Liver (tissue), 9 donors: ENCODE results near the gene CRYBG1. TPM values are rescaled to one million over a fixed set of nuclear protein-coding genes. Genes with fewer than 3 reads are reported as not detected.

Experiments used
- DNase-seq: peaks from one replicate; pipeline ENCODE4 v3.0.0-alpha.2; 2017; ENCODE audit warnings: low spot score
- H3K27ac ChIP-seq, 2 donors: one replicate each; pipeline ENCODE4 v1.7.0; 2013; ENCODE audit warnings: inconsistent platforms in 2 of 2, low read length in 2 of 2, control low read depth in 1 of 2, low read depth in 1 of 2, mild to moderate bottlenecking in 1 of 2
- H3K27me3 ChIP-seq, 4 donors: one replicate each; pipeline versions ENCODE4 v1.6.1 to v1.7.0; 2013; ENCODE audit warnings: low read length in 3 of 4, inconsistent platforms in 1 of 4, mild to moderate bottlenecking in 1 of 4, moderate library complexity in 1 of 4; ENCODE audit not compliant: control insufficient read depth in 4 of 4, insufficient read depth in 4 of 4
- H3K36me3 ChIP-seq, 4 donors: one replicate each; pipeline versions ENCODE4 v1.6.1 to v1.7.0; 2013; ENCODE audit warnings: low read length in 3 of 4, mild to moderate bottlenecking in 3 of 4, low read depth in 1 of 4, moderate library complexity in 1 of 4; ENCODE audit not compliant: control insufficient read depth in 4 of 4, insufficient read depth in 3 of 4
- H3K4me1 ChIP-seq, 4 donors: one replicate each; pipeline versions ENCODE4 v1.6.1 to v1.7.0; 2013; ENCODE audit warnings: low read length in 3 of 4, mild to moderate bottlenecking in 3 of 4, moderate library complexity in 1 of 4; ENCODE audit not compliant: control insufficient read depth in 4 of 4, insufficient read depth in 4 of 4
- H3K4me3 ChIP-seq, 3 donors: one replicate each; pipeline versions ENCODE4 v1.6.1 to v1.7.0; 2013; ENCODE audit warnings: low read length in 3 of 3, control low read depth in 1 of 3, low read depth in 1 of 3, mild to moderate bottlenecking in 1 of 3
- H3K9ac ChIP-seq, 2 donors: one replicate each; pipeline ENCODE4 v1.7.0; 2013; ENCODE audit warnings: low read length in 2 of 2, mild to moderate bottlenecking in 2 of 2, moderate library complexity in 2 of 2, control low read depth in 1 of 2, low read depth in 1 of 2
- H3K9me3 ChIP-seq, 4 donors: one replicate each; pipeline versions ENCODE4 v1.6.1 to v1.7.0; 2013; ENCODE audit warnings: low read length in 3 of 4; ENCODE audit not compliant: control insufficient read depth in 4 of 4
- FOXA1 ChIP-seq: IDR thresholded peaks from 2 replicates; pipeline ENCODE4 v1.6.1; 2016; ENCODE audit warnings: antibody characterized with exemption
- FOXA2 ChIP-seq: IDR thresholded peaks from 2 replicates; pipeline ENCODE4 v1.6.1; 2016; ENCODE audit warnings: antibody characterized with exemption
- HNF4A ChIP-seq, 2 donors: conservative IDR thresholded peaks; 2 replicates each; pipeline ENCODE4 v1.6.1; 2016; ENCODE audit warnings: antibody characterized with exemption in 2 of 2, mild to moderate bottlenecking in 2 of 2
- HNF4G ChIP-seq: IDR thresholded peaks from 2 replicates; pipeline ENCODE4 v1.6.1; 2016; ENCODE audit warnings: antibody characterized with exemption
- JUND ChIP-seq, 2 donors: IDR thresholded peaks; 2 replicates each; pipeline ENCODE4 v1.6.1; 2016; ENCODE audit warnings: antibody characterized with exemption in 2 of 2
- RAD21 ChIP-seq, 2 donors: IDR thresholded peaks; 2 replicates each; pipeline ENCODE4 v1.6.1; 2016; ENCODE audit warnings: antibody characterized with exemption in 2 of 2, mild to moderate bottlenecking in 2 of 2
- TAF1 ChIP-seq: conservative IDR thresholded peaks from 2 replicates; pipeline ENCODE4 v1.6.1; 2016; ENCODE audit warnings: antibody characterized with exemption, mild to moderate bottlenecking
- YY1 ChIP-seq: IDR thresholded peaks from 2 replicates; pipeline ENCODE4 v1.6.1; 2016; ENCODE audit warnings: antibody characterized with exemption, mild to moderate bottlenecking
- WGBS: extraction: QIAGEN DNeasy Blood & Tissue Kit; methylation state at CpG from one replicate; pipeline ENCODE4 v1.1.7; 2013; 5-methylcytosine and 5-hydroxymethylcytosine counted together
- polyA plus RNA-seq, 2 donors: library from polyadenylated mRNA; stranded (reverse) in 1 of 2; unstranded in 1 of 2; fragments of 200-250 nt in 1 of 2; fragments of >200 nt in 1 of 2; fragmentation: Nextera tagmentation in 1 of 2; extraction: Ambion mirVana in 1 of 2; gene quantifications; one replicate each; pipeline versions ENCODE4 v1.2.1 to v1.2.3, GENCODE V29; 2013 to 2015
- total RNA-seq, 2 donors: library from RNA; depleted of rRNA; stranded (reverse); fragments of >200 nt; gene quantifications; one replicate each; pipeline ENCODE4 v1.2.3, GENCODE V29; 2014
- TF ChIP-seq, protein P1 (sequence below): IDR thresholded peaks from 2 replicates; pipeline ENCODE4 v1.6.1; 2016; ENCODE audit warnings: antibody characterized with exemption
- TF ChIP-seq, protein P2 (sequence below): IDR thresholded peaks from 2 replicates; pipeline ENCODE4 v1.6.1; 2016; ENCODE audit warnings: antibody characterized with exemption
- TF ChIP-seq, protein P3 (sequence below): IDR thresholded peaks from 2 replicates; pipeline ENCODE4 v1.6.1; 2016; ENCODE audit warnings: antibody characterized with exemption, mild to moderate bottlenecking
- TF ChIP-seq, protein P4 (sequence below): fragments of 150-350 bp; IDR thresholded peaks from 2 replicates; pipeline ENCODE4 v1.5.1; 2017; ENCODE audit warnings: improper control_type of control experiment, low read depth, low read length; ENCODE audit not compliant: missing input control
- donor health status: healthy.
- donor health status: healthy.
- donor health status: healthy.
- donor health status: healthy.
- donor health status: healthy.

Gene CRYBG1
- total and polyA plus RNA-seq, 4 donors, result 2.3 to 8.7 (median 4.0) TPM

DNA sequence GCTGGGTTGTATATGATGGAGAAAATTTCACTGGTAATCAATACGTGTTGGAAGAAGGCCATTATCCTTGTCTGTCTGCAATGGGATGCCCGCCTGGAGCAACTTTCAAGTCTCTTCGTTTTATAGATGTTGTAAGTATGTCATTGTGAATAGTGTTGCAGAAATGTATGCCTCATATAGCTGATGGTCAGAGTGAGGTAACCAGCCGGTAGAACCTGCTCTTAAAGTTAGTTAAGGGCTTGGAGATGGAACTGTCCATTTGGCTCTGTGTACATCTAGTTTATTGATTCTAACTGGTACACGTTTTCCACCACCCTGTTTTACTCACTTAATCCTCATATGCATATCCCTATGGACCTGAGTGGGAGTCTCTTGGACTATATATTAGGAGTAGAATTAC is 195.2 kb downstream of the CRYBG1 start:
- TF ChIP-seq HNF4G (no peak), YY1 (no peak), JUND (IDR thresholded peaks at IDR 0.05) (no peak), FOXA2 (no peak), HNF4A (conservative IDR thresholded peaks at IDR 0.05) (no peak), TAF1 (no peak), FOXA1 (no peak), RAD21 (IDR thresholded peaks at IDR 0.05) (no peak)
- TF ChIP-seq, protein P1, sequence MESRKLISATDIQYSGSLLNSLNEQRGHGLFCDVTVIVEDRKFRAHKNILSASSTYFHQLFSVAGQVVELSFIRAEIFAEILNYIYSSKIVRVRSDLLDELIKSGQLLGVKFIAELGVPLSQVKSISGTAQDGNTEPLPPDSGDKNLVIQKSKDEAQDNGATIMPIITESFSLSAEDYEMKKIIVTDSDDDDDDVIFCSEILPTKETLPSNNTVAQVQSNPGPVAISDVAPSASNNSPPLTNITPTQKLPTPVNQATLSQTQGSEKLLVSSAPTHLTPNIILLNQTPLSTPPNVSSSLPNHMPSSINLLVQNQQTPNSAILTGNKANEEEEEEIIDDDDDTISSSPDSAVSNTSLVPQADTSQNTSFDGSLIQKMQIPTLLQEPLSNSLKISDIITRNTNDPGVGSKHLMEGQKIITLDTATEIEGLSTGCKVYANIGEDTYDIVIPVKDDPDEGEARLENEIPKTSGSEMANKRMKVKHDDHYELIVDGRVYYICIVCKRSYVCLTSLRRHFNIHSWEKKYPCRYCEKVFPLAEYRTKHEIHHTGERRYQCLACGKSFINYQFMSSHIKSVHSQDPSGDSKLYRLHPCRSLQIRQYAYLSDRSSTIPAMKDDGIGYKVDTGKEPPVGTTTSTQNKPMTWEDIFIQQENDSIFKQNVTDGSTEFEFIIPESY, result no peak
- TF ChIP-seq, protein P2, sequence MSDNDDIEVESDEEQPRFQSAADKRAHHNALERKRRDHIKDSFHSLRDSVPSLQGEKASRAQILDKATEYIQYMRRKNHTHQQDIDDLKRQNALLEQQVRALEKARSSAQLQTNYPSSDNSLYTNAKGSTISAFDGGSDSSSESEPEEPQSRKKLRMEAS, result no peak
- TF ChIP-seq, protein P3, sequence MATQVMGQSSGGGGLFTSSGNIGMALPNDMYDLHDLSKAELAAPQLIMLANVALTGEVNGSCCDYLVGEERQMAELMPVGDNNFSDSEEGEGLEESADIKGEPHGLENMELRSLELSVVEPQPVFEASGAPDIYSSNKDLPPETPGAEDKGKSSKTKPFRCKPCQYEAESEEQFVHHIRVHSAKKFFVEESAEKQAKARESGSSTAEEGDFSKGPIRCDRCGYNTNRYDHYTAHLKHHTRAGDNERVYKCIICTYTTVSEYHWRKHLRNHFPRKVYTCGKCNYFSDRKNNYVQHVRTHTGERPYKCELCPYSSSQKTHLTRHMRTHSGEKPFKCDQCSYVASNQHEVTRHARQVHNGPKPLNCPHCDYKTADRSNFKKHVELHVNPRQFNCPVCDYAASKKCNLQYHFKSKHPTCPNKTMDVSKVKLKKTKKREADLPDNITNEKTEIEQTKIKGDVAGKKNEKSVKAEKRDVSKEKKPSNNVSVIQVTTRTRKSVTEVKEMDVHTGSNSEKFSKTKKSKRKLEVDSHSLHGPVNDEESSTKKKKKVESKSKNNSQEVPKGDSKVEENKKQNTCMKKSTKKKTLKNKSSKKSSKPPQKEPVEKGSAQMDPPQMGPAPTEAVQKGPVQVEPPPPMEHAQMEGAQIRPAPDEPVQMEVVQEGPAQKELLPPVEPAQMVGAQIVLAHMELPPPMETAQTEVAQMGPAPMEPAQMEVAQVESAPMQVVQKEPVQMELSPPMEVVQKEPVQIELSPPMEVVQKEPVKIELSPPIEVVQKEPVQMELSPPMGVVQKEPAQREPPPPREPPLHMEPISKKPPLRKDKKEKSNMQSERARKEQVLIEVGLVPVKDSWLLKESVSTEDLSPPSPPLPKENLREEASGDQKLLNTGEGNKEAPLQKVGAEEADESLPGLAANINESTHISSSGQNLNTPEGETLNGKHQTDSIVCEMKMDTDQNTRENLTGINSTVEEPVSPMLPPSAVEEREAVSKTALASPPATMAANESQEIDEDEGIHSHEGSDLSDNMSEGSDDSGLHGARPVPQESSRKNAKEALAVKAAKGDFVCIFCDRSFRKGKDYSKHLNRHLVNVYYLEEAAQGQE, result no peak
- 71% methylated on average over 5 of the region's 5 CpGs for WGBS
- Histone ChIP-seq H3K36me3 (peaks cover 3 to 26% (median 14%) of the 10 kb centered on the region in 4 donors), H3K4me3 (no peak overlapping the region), H3K9me3 (no peaks in the 10 kb centered on the region), H3K27ac (no peak overlapping the region), H3K27me3 (no peaks in the 10 kb centered on the region), H3K4me1 (peaks cover 0 to 3% (median under 1%) of the 10 kb centered on the region in 4 donors), H3K9ac (no peak overlapping the region)
- DNase-seq, result no peak

DNA sequence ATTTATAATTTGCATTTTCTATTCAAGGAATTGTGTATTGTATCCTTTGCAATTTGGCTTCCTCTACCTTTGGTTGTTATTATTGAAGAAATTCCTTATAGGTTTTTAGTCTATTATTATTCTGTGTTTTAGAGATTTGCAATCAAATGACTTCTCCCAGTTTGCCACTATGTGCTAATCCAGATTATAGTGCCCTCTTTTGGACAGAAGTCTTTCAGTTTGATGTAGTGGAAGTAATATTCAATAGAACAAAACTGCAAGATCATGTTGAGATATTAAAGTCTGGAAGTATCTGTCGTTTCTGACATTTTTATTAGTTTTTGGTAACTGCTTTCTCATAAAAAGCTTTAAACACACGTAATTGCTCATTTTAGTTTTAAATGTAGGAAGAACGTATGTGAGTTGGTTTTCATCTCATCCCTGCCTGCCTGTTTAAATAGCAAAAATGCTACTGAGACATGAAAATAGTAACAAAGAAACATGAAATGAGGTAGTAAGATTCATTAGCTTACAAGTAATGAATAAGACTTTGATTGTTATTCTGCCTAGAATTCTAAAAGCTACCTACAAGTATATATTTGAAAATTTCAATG is 195.9 kb downstream of the CRYBG1 start:
- TF ChIP-seq RAD21 (IDR thresholded peaks at IDR 0.05), result peak; percentile 73 to 78
- TF ChIP-seq FOXA2, result no peak
- TF ChIP-seq, protein P4, sequence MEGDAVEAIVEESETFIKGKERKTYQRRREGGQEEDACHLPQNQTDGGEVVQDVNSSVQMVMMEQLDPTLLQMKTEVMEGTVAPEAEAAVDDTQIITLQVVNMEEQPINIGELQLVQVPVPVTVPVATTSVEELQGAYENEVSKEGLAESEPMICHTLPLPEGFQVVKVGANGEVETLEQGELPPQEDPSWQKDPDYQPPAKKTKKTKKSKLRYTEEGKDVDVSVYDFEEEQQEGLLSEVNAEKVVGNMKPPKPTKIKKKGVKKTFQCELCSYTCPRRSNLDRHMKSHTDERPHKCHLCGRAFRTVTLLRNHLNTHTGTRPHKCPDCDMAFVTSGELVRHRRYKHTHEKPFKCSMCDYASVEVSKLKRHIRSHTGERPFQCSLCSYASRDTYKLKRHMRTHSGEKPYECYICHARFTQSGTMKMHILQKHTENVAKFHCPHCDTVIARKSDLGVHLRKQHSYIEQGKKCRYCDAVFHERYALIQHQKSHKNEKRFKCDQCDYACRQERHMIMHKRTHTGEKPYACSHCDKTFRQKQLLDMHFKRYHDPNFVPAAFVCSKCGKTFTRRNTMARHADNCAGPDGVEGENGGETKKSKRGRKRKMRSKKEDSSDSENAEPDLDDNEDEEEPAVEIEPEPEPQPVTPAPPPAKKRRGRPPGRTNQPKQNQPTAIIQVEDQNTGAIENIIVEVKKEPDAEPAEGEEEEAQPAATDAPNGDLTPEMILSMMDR, result peak; percentile 31
- no peak for DNase-seq
- Histone ChIP-seq H3K27me3 (no peaks in the 10 kb centered on the region), H3K27ac (no peak overlapping the region), H3K9ac (no peak overlapping the region), H3K4me1 (peaks cover 0 to 3% (median under 1%) of the 10 kb centered on the region in 4 donors), H3K36me3 (peaks cover 3 to 28% (median 18%) of the 10 kb centered on the region in 4 donors), H3K4me3 (no peak overlapping the region), H3K9me3 (no peaks in the 10 kb centered on the region)
- 63% methylated on average over 3 of the region's 3 CpGs for WGBS
